Endothelial cell of hepatic sinusoid (primary cell): Measurements from ENCODE around the gene SHE.

Experiments used
- in situ Hi-C: cut with HindIII; loops from 2 replicates; pipeline ENCODE4 v1.10.0; 2017; ENCODE audit warnings: low sequenced_read_pairs

Gene SHE

DNA sequence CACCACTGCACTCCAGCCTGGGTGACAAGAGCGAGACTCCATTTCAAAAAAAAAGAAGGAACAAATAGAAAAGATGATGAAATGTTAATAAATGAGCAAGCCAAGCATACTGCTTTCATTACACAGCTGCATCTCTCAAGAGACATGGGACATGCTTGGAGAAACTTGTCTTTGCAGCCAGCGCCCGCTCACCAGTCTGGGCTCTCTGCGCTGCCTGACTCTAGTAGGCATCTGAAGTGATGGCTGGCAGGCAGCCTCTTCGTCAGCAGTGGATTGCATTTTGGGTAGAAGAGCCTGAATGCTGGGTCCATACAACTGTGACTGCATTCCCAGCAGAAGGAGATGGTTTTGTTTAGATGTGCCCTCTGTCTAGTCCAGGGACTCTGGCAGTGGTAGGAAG, 49.1 kb downstream of the SHE start:
- in situ Hi-C loops = loop anchor here (5.0 kb wide), 1 partner anchor 71 kb away; no protein-coding TSS in a partner anchor

DNA sequence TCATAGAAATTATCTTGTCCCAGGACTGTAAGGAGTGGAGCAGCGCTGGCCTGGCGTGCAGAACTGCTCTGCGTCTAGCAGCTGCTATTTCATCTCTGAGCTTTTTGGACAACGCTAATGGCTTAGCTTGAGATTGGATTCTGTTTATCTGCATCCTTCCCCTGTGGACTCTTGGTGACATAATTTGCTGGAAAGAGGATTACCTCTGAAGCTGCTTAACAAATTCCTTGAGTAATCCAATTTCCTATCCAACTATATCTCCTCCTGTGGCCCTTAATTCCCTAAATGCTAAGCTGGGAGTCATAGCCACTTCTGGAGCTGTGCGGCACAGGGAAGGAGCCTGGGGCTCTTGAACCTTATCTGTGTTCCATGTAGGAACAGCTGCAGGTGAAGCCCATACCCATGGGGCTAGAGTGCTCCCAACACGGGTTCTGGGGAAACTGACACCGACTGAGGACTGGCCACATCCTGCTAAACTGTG, 53.8 kb downstream of the SHE start:
- in situ Hi-C loops = no loop called here

DNA sequence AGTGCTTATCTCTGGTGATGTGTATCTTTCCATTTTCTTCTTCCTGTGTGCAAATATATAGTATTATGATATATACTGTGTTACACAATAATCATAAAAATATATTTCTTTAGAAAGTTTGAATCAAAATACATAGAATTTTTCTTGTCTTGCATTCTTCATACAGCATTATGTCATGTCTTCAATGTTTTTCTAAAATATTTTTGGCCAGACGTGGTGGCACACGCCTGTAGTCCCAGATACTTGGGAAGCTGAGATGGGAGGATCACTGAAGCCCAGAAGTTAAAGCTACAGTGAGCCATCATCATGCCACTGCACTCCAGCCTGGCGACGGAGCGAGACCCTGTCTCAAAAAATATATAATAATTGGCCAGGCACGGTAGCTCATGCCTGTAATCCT, 55.4 kb downstream of the SHE start:
- in situ Hi-C loops = no loop called here

DNA sequence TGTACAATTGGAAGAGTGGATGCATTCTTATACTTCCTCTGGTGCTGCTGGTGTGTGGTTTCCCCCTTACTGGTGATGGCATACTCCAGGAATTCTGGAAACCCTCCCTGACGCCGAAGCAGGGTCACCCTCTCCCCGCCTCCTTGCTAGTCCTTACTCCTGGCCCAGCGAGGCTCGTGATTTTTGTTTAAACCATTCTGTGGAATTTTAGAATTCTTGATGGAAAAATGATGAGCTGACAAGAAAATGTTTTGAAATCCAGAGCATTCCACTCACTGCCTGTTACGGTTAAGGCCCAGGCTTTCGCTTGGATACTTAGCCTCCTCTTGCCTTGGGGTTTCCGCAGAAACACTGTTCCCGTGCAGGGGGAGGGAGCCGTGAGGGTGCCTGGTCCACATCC, 55.9 kb downstream of the SHE start:
- in situ Hi-C loops = no loop called here

DNA sequence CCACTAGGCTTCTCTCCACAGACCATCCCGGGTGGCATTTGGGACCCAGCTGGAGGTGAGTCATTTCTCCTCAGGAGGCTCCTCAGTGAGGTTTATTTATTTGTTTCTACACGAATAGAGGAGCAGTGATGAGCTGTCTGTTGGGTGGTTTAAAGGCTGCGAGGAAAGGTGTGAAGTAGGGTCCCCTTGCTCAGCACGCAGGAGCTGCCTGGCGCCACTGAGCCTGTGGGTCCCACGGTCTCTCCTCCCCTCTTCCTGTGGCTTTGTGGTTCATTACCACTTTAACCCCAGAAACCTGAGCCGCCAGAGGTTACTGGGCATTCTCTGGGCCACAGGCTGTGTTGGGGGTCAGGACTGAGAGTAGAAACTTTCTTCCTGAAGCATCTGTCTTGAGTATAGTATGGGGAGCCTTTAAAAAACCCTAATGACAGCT, 57.2 kb downstream of the SHE start:
- in situ Hi-C loops = no loop called here

DNA sequence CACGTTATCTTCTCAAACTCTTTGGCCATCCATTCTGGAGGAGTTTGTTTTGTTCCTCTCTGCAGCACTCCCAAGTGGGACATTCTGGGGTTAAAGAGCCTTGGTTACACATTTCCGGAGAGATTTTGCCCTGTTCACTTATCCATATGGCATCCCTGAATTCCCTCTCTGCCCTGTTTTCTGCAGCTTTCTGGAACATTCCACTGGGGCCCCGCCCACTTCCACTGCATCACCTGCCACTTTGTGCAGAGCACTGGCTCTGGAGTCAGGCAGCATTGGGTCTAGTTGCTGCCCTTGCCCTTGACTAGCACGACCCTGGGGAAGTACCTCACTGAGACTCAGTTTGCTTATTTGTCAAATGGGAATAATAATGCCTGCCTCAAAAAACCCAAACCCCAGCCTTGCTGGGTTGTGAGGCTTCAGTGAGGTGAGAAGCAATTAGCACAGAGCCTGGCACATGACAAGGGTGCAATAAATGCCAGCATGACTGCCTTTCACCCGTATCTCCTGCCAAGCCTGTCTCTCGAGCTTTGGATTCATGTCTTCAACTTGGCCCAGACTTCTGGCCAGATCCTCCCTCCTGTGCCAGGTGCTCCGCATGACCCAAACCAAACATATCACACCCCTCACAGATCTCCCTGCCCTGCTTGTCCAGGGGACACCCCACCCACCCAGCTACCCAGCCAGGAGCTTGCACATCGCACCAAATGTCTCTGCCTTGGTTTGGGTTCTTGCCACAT, 58.8 kb downstream of the SHE start:
- in situ Hi-C loops = loop anchor here (5.0 kb wide), 1 partner anchor 89 kb away; no protein-coding TSS in a partner anchor

DNA sequence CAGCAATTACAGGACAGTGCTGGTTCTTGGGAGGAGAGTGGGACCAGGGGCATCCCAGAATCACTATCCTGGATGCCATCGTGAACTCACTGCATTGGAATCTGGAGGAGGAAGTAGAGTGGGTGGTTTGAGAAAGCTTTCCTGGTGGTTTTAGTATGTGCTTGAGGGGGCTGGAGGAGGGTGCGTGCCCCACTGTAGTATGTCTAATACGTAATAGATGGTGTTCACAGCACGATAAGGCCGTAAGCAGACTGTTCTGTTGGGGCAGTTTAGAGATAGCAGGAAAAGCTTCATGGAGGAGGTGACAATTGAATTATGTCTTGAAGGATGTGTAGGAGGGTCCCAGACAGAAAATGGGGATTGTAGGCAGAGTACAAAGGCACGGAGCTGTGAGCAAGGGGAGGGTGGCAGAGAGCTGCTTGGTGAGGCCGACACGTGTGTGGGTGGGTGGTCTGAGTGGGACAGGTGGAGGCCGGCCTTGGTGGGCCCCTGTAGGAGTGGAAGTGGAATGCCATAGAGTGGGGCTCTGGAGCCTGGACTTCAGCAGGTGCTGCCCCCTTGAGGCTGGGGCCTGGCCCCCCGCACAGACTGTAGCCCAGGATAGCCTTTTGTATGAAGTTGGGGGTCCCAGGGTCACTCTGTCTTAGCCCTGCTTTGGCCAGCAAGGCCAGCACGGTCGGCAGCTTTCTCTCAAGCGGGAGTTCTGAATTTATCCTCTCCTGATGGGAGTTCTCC, 60.0 kb downstream of the SHE start:
- in situ Hi-C loops = loop anchor here (5.0 kb wide), 1 partner anchor 90 kb away; no protein-coding TSS in a partner anchor

DNA sequence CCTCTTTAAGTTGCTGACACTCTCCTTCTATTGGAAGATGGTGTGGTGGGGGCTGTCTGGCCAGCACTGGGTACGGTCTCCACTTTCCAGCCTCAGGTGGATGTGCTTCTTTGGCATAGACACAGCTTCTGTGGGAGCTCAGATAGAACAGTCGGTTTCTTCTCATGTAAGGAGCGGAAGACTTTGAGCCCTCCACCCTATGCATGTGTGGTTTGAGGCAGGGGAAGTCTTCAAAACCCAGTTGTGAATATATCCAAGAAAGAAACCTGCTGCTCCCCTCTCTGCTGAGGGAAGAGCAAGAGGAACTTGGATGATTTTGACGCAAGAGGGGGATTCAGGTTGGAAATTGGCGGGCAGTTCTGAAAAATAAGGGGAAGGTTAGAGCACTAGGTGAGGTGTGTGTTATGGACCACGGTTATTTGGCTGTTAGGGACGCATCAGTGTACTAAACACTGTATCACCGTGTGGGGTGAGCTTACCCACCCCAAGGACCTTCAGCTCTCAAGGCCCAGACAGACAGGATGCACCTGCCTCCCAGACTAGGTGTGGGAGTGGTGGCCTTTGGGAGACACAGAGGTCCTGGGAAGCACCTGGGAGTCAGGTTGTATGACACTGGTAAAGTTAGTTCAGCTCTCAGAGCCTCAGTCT, 60.8 kb downstream of the SHE start:
- in situ Hi-C loops = loop anchor here (5.0 kb wide), 1 partner anchor 91 kb away; no protein-coding TSS in a partner anchor

DNA sequence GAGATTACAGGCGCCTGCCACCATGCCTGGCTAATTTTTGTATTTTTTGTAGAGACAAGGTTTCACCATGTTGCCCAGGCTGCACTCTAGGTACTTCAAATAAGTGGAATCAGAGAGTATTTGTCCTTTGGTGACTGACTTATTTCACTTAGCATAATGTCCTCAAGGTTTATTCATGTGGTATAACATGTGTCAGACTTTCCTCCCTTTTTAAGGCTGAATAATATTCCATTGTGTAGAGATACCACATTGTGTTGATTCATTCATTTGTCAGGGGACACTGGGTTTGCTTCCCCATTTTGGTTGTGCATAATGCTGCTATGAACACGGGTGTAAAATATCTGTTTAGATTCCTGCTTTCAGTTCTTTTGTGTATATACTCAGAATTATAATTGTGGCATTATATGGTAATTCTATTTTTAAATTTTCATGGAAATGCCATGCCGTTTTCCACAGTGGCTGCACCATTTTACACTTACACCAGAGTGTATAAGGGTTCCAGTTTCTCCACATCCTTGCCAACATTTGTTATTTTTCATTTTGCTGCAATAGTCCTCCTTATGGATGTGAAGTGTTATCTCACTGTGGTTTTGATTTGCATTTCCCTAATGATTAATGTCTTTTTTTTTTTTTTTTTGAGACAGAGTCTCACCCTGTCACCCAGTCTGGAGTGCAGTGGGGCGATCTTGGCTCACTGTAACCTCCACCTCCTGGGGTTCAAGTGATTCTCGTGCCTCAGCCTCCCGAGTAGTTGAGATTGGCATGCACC, 62.0 kb downstream of the SHE start:
- in situ Hi-C loops = loop anchor here (5.0 kb wide), 1 partner anchor 92 kb away; no protein-coding TSS in a partner anchor

DNA sequence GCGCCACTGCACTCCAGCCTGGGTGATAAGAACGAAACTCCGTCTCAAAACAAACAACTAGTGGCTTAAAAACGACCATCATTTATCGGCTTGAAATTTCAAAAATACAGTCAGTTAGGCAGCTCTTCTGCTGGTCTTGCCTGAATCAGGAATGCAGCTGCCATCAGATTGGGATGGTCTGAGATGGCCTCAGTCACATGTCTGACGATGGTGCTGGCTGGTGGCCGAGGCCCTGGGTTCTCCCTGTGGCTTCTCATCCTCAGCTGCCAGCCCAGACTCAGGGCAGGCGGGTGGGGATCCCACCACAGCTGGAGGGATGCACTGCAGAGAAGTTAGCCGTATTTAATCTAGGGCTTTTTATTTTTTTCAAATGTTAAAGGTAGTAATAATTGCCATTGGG, 65.8 kb downstream of the SHE start:
- in situ Hi-C loops = no loop called here

DNA sequence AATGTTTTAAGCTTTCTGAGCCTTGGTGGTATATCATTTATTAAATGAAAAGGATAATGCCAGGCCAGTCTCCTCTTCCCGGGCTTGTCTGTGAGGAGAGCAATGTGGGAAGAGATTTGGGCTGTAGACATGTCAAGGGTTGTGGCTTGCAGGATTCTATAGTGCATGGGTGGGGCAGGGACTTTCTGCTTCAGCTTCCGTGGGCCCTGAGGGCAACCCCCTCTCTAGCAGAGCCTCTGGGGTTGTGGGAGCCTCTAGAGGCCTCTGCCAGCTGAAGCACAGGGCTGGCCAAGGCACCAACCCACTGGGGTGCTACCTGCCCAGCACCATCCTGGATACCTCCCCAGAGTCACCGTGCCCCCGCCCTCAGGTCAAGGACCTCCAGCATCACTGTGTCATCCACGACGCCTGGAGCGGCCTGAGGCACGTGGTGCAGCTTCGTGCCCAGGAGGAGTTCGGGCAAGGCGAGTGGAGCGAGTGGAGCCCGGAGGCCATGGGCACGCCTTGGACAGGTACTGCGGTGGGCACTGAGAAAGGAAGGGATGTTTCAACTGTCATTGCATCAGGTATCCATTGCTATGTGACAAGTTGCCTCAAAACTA, 66.5 kb downstream of the SHE start:
- in situ Hi-C loops = no loop called here

DNA sequence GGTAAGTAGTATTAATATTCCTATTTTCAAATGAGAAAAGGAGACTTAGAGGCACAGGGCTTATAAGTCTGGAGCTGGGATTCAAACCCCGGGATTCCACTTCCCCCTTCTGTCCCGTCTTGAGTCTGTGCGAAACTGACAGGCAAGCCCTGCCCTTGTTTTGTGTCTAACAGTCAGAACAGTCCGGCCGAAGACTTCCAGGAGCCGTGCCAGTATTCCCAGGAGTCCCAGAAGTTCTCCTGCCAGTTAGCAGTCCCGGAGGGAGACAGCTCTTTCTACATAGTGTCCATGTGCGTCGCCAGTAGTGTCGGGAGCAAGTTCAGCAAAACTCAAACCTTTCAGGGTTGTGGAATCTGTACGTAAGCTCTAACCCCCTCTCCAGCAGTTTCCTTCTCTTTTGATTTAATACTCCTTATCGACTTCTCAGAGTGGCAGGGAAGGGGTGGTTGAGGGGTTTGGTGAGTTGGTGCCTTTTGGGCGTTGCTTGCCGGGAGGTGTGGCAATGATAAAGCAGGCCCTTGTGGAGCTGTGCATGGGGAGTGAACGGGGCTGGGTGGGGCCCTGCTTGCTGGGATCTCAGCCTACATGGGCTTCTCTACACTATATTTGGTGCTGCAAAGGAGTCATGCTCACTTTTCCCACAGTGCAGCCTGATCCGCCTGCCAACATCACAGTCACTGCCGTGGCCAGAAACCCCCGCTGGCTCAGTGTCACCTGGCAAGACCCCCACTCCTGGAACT, 67.7 kb downstream of the SHE start:
- in situ Hi-C loops = no loop called here

DNA sequence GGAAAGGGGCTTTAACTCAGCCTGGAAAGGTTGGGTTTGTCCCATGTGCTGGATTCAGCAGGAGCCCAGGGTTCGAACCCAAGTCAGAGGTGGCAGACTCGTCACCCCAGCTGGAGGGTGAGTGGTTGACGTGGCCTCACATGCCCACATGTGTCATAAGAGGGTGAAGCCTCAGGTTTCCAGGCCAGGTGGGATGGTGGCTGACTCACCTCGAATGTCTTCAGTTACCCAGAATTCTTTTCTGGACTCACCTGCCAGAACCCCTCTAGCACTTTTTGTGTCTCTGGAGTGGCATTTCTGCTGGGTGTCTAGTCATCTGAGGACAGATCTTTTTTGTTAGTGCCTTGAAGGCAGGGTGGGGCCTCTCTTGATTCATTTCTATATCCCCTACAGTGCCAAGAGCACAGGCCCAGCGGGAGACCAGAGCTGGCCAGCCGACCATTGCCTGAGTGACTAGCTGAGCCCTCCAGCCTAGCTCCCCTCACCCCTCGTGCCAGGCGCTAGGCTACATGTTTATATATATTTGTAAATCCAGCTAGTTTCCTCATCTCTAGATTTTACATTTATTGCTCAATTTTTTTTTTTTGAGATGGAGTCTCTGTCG, 68.9 kb downstream of the SHE start:
- in situ Hi-C loops = no loop called here

DNA sequence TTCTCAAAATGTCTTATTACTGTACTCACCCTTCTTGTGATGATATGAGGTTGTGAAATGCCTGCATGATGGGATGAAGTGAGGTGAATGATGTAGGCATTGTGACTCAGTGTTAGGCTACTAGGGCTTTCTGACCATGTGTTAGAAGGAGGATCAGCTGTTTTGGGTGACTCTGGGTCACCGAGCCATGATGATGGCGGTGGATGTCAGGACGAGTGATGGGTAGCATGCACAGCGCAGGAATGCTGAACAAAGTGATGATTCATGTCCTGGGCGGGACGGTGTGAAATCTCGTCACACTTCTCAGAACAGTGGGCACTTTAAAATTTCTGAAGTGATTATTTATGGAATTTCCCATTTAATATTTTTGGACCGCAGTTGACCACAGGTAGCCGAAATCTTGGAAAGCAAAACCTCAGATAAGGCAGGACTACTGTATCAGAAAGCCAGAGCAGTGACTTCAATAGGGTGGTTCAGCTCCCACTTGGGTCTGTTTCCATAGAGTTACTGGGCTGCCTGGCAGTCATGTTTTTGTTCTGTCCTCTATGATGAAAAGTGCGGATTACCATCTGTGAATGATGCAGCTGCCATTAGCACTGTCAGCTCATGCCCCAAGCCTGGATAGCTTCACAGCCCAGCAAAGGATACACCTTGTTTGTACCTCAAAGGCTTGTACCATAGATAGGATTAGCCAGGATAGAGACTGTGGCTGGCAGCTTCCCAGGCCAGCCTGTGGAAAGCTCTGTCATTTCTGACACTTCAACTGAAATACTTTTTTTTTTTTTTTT, 70.4 kb downstream of the SHE start:
- in situ Hi-C loops = no loop called here

DNA sequence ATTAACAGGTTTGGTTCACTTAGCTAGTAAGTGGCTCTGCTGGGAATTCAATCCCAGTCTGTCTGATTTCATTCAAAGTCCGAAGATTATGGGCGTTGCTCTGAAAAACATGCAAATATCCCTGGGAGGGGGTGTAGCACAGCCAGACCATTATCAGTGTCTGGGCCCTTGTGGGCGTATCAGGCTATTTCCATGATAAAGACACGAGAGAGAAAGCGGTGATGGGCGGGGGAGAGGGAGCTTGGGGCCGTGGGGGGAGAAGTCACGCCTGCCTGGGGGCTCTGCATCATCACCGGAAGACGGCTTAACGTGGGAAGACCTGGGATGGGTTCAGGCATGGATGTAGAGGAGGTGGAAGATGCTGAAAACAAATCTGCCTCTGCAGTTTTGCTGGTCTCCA, 71.3 kb downstream of the SHE start:
- in situ Hi-C loops = no loop called here

DNA sequence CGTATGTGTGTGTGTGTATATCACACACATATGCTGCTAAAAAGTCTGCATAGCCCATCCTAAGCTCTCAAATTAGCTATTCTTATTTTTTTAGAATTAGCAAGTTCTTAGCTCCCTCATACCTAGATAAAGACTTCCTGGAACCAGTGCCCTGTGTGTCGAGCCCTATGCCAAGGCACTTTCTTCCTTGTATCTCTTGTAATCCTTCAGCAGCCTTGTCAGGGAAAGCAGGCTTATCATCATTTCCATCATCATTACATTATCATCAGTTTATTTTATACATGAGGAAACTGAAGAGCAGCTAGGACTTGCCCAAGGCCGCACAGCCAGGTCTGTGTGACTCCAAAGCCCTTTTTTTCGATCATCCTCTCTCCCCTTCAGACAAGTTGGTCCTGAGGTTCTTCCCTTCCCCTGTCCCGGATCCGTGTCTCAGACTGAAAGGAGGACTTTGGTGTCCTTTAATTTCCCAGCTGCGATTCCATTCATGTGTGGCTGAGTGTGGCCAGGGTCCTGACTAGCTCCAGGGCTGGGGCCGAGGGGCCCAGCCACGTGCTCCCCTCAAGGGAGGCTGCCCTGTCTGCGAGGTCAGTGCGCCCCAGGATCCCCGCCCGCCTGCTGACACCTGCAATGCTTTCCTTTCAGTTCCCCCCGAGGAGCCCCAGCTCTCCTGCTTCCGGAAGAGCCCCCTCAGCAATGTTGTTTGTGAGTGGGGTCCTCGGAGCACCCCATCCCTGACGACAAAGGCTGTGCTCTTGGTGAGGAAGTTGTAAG, 72.2 kb downstream of the SHE start:
- in situ Hi-C loops = no loop called here
